Measurements from ENCODE around the gene FAM47E.

Gene FAM47E

GRCh38 chr4:76214177-76214675 lies 37.3 kb upstream of the FAM47E start:
- DNase-seq (ENCODE audit: low read depth) = peak; percentile 35
- TF ChIP-seq, protein P1, sequence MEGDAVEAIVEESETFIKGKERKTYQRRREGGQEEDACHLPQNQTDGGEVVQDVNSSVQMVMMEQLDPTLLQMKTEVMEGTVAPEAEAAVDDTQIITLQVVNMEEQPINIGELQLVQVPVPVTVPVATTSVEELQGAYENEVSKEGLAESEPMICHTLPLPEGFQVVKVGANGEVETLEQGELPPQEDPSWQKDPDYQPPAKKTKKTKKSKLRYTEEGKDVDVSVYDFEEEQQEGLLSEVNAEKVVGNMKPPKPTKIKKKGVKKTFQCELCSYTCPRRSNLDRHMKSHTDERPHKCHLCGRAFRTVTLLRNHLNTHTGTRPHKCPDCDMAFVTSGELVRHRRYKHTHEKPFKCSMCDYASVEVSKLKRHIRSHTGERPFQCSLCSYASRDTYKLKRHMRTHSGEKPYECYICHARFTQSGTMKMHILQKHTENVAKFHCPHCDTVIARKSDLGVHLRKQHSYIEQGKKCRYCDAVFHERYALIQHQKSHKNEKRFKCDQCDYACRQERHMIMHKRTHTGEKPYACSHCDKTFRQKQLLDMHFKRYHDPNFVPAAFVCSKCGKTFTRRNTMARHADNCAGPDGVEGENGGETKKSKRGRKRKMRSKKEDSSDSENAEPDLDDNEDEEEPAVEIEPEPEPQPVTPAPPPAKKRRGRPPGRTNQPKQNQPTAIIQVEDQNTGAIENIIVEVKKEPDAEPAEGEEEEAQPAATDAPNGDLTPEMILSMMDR (IDR thresholded peaks at IDR 0.05; ENCODE audit: low read depth, low read length, missing control alignments) = no peak
- peak overlapping the region; percentile 54 for H3K4me3 ChIP-seq (ENCODE audit: low read depth, low read length)

DNA sequence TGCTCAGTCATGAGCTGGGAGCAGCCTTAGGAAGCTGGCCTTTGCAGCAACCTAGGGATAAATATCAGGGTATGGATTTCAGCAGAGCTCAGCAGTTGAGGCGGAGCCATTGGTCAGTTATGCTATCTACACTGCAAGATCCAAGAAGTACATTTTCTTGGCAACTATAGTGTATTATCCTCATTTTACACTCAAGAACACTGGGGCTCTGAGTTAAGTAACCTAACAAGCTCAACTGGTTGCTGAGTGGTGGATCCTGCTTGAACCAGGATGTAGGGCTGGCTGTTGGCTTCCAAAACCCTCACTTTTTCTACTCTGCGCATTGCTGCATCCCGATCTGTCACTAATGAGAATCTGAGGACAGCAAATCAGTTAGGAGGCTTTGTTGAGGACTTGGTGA lies 36.4 kb upstream of the FAM47E start:
- DNase-seq (ENCODE audit: low read depth) = no peak
- TF ChIP-seq, protein P1 (IDR thresholded peaks at IDR 0.05; ENCODE audit: low read depth, low read length, missing control alignments) = no peak
- H3K4me3 ChIP-seq (ENCODE audit: low read depth, low read length) = no peak overlapping the region

DNA sequence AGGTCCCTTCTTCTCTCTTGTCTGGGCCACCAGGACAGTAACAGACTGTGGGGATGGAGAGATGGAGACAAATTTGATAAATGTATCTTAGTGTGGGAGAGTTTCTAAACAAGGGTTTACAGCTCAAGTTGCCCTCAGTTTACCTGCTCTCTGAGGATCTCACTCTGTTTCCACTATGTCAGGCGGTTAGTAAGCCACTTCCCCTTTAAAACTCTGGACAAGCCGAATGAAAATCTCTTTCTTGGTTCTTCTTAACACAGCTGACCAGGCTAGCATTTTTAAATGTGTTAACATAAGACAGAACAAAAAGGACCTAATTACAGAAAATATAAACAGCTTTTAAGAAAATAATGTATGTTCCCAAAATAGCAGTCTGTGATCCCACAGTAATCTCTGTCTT lies 35.0 kb upstream of the FAM47E start:
- TF ChIP-seq, protein P1 (IDR thresholded peaks at IDR 0.05; ENCODE audit: low read depth, low read length, missing control alignments) = no peak
- no peak overlapping the region for H3K4me3 ChIP-seq (ENCODE audit: low read depth, low read length)

GRCh38 chr4:76216975-76217814 lies 34.3 kb upstream of the FAM47E start:
- TF ChIP-seq, protein P1 (IDR thresholded peaks at IDR 0.05; ENCODE audit: low read depth, low read length, missing control alignments) = no peak
- H3K4me3 ChIP-seq (ENCODE audit: low read depth, low read length) = no peak overlapping the region
- DNase-seq (ENCODE audit: low read depth) = no peak

More for the DNA sequence above, 35.0 kb upstream of the FAM47E start:
- no peak for DNase-seq (ENCODE audit: low read depth)

DNA sequence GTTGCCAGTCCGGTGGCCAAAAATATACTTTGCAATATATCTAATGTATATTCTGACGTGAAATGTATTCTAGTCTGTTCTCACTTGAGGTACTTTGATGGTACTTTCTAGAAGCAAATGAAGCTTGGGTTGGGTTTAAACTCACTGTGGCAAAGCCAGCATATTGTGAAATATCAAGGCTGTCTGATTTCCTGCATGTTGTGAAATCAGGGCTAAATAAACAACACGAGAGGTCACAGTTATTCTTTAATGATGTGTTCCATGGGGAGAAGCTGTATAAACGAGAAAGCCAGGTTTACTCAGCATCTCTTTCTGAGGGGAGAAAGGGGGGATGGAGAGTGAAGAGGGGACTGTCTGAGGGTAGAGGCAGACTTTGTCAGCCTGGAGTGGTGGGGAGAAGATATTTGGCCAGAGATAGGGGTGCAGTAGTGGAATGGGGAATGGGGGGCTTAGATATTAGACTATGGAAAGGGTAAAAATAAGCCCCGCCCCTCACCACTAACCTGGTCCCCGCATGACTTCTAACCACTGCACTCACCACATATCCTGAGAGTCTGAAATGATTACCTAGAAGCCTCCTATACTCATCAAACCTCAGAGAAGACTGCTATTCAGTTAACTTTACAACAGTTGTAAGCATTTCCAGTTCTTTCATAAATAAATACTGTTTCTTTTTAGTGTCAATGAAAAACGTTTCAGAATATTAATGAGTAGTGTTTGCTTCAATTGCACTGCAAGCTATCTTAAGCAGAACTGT lies 32.0 kb upstream of the FAM47E start:
- no peak for DNase-seq (ENCODE audit: low read depth)
- H3K4me3 ChIP-seq (ENCODE audit: low read depth, low read length) = no peak overlapping the region
- TF ChIP-seq, protein P1 (IDR thresholded peaks at IDR 0.05; ENCODE audit: low read depth, low read length, missing control alignments) = no peak

- TF ChIP-seq, protein P1 (IDR thresholded peaks at IDR 0.05; ENCODE audit: low read depth, low read length, missing control alignments) = no peak
- H3K4me3 ChIP-seq (ENCODE audit: low read depth, low read length) = no peak overlapping the region
- DNase-seq (ENCODE audit: low read depth) = no peak
Measured at GRCh38 chr4:76224171-76224570, 27.4 kb upstream of the FAM47E start.
